HCT116 (cell line): Measurements from ENCODE around the gene DDX28. TPM values are rescaled to one million over a fixed set of nuclear protein-coding genes. Genes with fewer than 3 reads are reported as not detected.

Source experiments
- ATAC-seq: fragments of 200-7000 bp; cut with Tn5 transposase; 2 replicates; pipeline ENCODE4 v1.9.1; 2020; ENCODE audit warnings: mild to moderate bottlenecking, moderate library complexity
- BruUV-seq: library from RNA; stranded (reverse); fragments of 400-500 nt; replicated peaks from 2 replicates; lab custom pipeline; 2021; lab: Mats Ljungman, UMichigan
- CTCF ChIA-PET: fragments of 300-600 bp; sonication (Branson Sonifier 250); formaldehyde crosslinking; loops from one replicate; lab custom pipeline; 2021; ENCODE audit warnings: antibody characterized with exemption; lab: Charles Lee
- POLR2A ChIA-PET: fragments of 300-600, 350-600 bp; sonication (Branson Sonifier 250); formaldehyde crosslinking; loops from one replicate; lab custom pipeline; 2021; ENCODE audit warnings: antibody characterized with exemption; lab: Charles Lee
- RAD21 ChIA-PET, 2 experiments: fragments of 300-600 bp; sonication (Branson Sonifier 250); formaldehyde crosslinking; loops; one replicate each; lab custom pipeline; 2023; ENCODE audit warnings: low total read pairs in 2 of 2; ENCODE audit not compliant: uncharacterized antibody in 2 of 2, unreplicated experiment in 2 of 2, low non-redundant PET in 1 of 2; lab: Charles Lee
- DNase-seq: peaks from one replicate; pipeline ENCODE4 v3.0.0-alpha.2; 2010; ENCODE audit warnings: low read depth, low spot score
- H2AFZ ChIP-seq: fragments of 200-600 bp; shearing (Covaris generic), sonication (generic); 2 replicates; pipeline ENCODE4 v1.6.1; 2017; ENCODE audit warnings: low read depth, mixed run types, mixed read lengths, antibody characterized with exemption, low read length; ENCODE audit not compliant: poor library complexity, severe bottlenecking
- H3K27ac ChIP-seq: 2 replicates; pipeline ENCODE4 v1.5.1; 2012; ENCODE audit warnings: low read depth, low read length
- H3K27me3 ChIP-seq: fragments of 200-600 bp; sonication (generic); 2 replicates; pipeline ENCODE4 v1.6.1; 2016; ENCODE audit warnings: mixed run types, low read length, mixed read lengths; ENCODE audit not compliant: insufficient read depth
- H3K36me3 ChIP-seq, 2 experiments: fragments of 200-500 bp in 1 of 2; fragments of 200-600 bp in 1 of 2; sonication (Bioruptor generic) in 1 of 2; sonication (generic) in 1 of 2; 2 replicates each; pipeline versions ENCODE4 v1.5.1 to v1.6.1; 2014 to 2016; ENCODE audit warnings: low read length in 2 of 2, inconsistent platforms in 1 of 2, mixed read lengths in 1 of 2, mixed run types in 1 of 2; ENCODE audit not compliant: insufficient read depth in 2 of 2, control insufficient read depth in 1 of 2
- H3K4me1 ChIP-seq, 2 experiments: fragments of 200-600 bp in 1 of 2; sonication (generic) in 1 of 2; 2 replicates each; pipeline versions ENCODE4 v1.5.1 to v1.6.1; 2012 to 2017; ENCODE audit warnings: low read length in 2 of 2, inconsistent platforms in 1 of 2, mild to moderate bottlenecking in 1 of 2, mixed read lengths in 1 of 2, mixed run types in 1 of 2, moderate library complexity in 1 of 2; ENCODE audit not compliant: insufficient read depth in 2 of 2, control insufficient read depth in 1 of 2
- H3K4me2 ChIP-seq: fragments of 200-600 bp; sonication (generic); 2 replicates; pipeline ENCODE4 v1.6.1; 2017; ENCODE audit warnings: mixed run types, low read length, mixed read lengths
- H3K4me3 ChIP-seq, 2 experiments: fragments of 200-600 bp in 1 of 2; sonication (generic) in 1 of 2; replicated peaks in 1 of 2; 2 replicates each; pipeline ENCODE4 v1.5.1; 2011 to 2016; ENCODE audit warnings: low read length in 2 of 2, control low read depth in 1 of 2, low read depth in 1 of 2, mild to moderate bottlenecking in 1 of 2, mixed read lengths in 1 of 2, mixed run types in 1 of 2
- H3K79me2 ChIP-seq: fragments of 200-600 bp; sonication (generic); 2 replicates; pipeline ENCODE4 v1.6.1; 2017; ENCODE audit warnings: mild to moderate bottlenecking, mixed run types, low read length, moderate library complexity, mixed read lengths; ENCODE audit not compliant: insufficient read depth
- H3K9ac ChIP-seq: fragments of 200-600 bp; sonication (generic); 2 replicates; pipeline ENCODE4 v1.6.1; 2016; ENCODE audit warnings: low read length, mixed read lengths
- H3K9me2 ChIP-seq: fragments of 200-600 bp; sonication (generic), shearing (Covaris generic); 2 replicates; pipeline ENCODE4 v1.6.1; 2017; ENCODE audit warnings: mixed run types, mild to moderate bottlenecking, moderate library complexity; ENCODE audit not compliant: insufficient read depth
- H3K9me3 ChIP-seq, 2 experiments: fragments of 200-500 bp in 1 of 2; fragments of 200-600 bp in 1 of 2; sonication (Bioruptor generic) in 1 of 2; sonication (generic) in 1 of 2; 2 replicates each; pipeline ENCODE4 v1.6.1; 2014 to 2017; ENCODE audit warnings: low read length in 2 of 2, mixed read lengths in 2 of 2, inconsistent platforms in 1 of 2, low read depth in 1 of 2, mild to moderate bottlenecking in 1 of 2, mixed run types in 1 of 2, moderate library complexity in 1 of 2; ENCODE audit not compliant: control insufficient read depth in 1 of 2, insufficient read depth in 1 of 2
- H4K20me1 ChIP-seq: fragments of 200-600 bp; sonication (generic), shearing (Covaris generic); 2 replicates; pipeline ENCODE4 v1.6.1; 2017; ENCODE audit warnings: mixed run types, mild to moderate bottlenecking, moderate library complexity; ENCODE audit not compliant: insufficient read depth
- CBX3 ChIP-seq: IDR thresholded peaks from 2 replicates; pipeline ENCODE4 v1.6.1; 2012; ENCODE audit warnings: low read depth
- CEBPB ChIP-seq: IDR thresholded peaks from 2 replicates; pipeline ENCODE4 v1.6.1; 2012; ENCODE audit warnings: low read depth
- ELF1 ChIP-seq: IDR thresholded peaks from 2 replicates; pipeline ENCODE4 v1.6.1; 2012; ENCODE audit warnings: low read depth, borderline replicate concordance
- EZH2 ChIP-seq: fragments of 200-600 bp; sonication (generic); IDR thresholded peaks from 2 replicates; pipeline ENCODE4 v1.6.1; 2017; ENCODE audit warnings: antibody characterized with exemption, mixed run types
- EZH2phosphoT487 ChIP-seq: fragments of 200-600 bp; IDR thresholded peaks from 2 replicates; pipeline ENCODE4 v1.6.1; 2018; ENCODE audit warnings: antibody characterized with exemption, borderline replicate concordance
- JUND ChIP-seq: IDR thresholded peaks from 2 replicates; pipeline ENCODE4 v1.6.1; 2012
- MAX ChIP-seq: IDR thresholded peaks from 2 replicates; pipeline ENCODE4 v1.6.1; 2012
- POLR2A ChIP-seq: IDR thresholded peaks from 2 replicates; pipeline ENCODE4 v1.7.0; 2011; ENCODE audit warnings: borderline replicate concordance; ENCODE audit not compliant: insufficient read depth, insufficient read length; ENCODE audit errors: extremely low read depth
- POLR2AphosphoS5 ChIP-seq: IDR thresholded peaks from 2 replicates; pipeline ENCODE4 v1.6.1; 2011; ENCODE audit warnings: mild to moderate bottlenecking, low read depth, low read length, moderate library complexity
- RAD21 ChIP-seq: IDR thresholded peaks from 2 replicates; pipeline ENCODE4 v1.6.1; 2012; ENCODE audit warnings: low read depth, mild to moderate bottlenecking
- SIN3A ChIP-seq: IDR thresholded peaks from 2 replicates; pipeline ENCODE4 v1.6.1; 2012; ENCODE audit warnings: low read depth
- SP1 ChIP-seq: IDR thresholded peaks from 2 replicates; pipeline ENCODE4 v1.6.1; 2012; ENCODE audit warnings: low read depth
- SRF ChIP-seq: IDR thresholded peaks from 2 replicates; pipeline ENCODE4 v1.6.1; 2012; ENCODE audit warnings: low read depth
- TCF7L2 ChIP-seq: IDR thresholded peaks from 2 replicates; pipeline ENCODE4 v1.7.0; 2011; ENCODE audit warnings: borderline replicate concordance, inconsistent platforms; ENCODE audit not compliant: insufficient read depth, insufficient read length; ENCODE audit errors: extremely low read depth
- YY1 ChIP-seq: IDR thresholded peaks from 2 replicates; pipeline ENCODE4 v1.6.1; 2011; ENCODE audit warnings: low read length, low read depth, moderate library complexity, mild to moderate bottlenecking; ENCODE audit not compliant: insufficient replicate concordance; ENCODE audit errors: extremely low read depth
- ZBTB33 ChIP-seq: IDR thresholded peaks from 2 replicates; pipeline ENCODE4 v1.6.1; 2011; ENCODE audit warnings: mild to moderate bottlenecking, low read length, moderate library complexity; ENCODE audit not compliant: insufficient replicate concordance; ENCODE audit errors: extremely low read depth
- ZNF274 ChIP-seq: fragments of 200-500 bp; sonication (Bioruptor generic); IDR thresholded peaks from 2 replicates; pipeline ENCODE4 v1.6.1; 2014; ENCODE audit warnings: mild to moderate bottlenecking, low read depth, low read length, inconsistent platforms
- intact Hi-C: fragments of 100-400 bp; cut with micrococcal nuclease; formaldehyde crosslinking; loops from 2 replicates; pipeline ENCODE4 v1.10.0; 2022
- total RNA-seq: library from RNA; stranded (reverse); gene quantifications from one replicate; pipeline ENCODE4 v1.2.1, GENCODE V29; 2021; ENCODE audit not compliant: unreplicated experiment
- TF ChIP-seq, protein P1 (sequence below): IDR thresholded peaks from 2 replicates; pipeline ENCODE4 v1.6.1; 2012
- TF ChIP-seq, protein P2 (sequence below): IDR thresholded peaks from 2 replicates; pipeline ENCODE4 v1.6.1; 2012; ENCODE audit warnings: low read depth
- TF ChIP-seq, protein P3 (sequence below), 3 experiments: fragments of 200-600 bp in 1 of 3; sonication (generic) in 1 of 3; IDR thresholded peaks in 2 of 3; conservative IDR thresholded peaks in 1 of 3; 2 replicates each; pipeline ENCODE4 v1.5.1; 2012 to 2017; ENCODE audit warnings: low read depth in 2 of 3, low read length in 2 of 3, antibody characterized with exemption in 1 of 3, borderline replicate concordance in 1 of 3, control low read depth in 1 of 3, mild to moderate bottlenecking in 1 of 3, mixed read lengths in 1 of 3, mixed run types in 1 of 3, moderate library complexity in 1 of 3; ENCODE audit not compliant: insufficient read depth in 1 of 3

DDX28 gene
- total RNA-seq, 1 experiment from 2014 or later: 13.8 TPM

GRCh38 chr16:67992661-67993206 lies 30.3 kb downstream of the DDX28 start:
- ATAC-seq: peak; percentile 24
- no peaks in the 10 kb centered on the region for H3K9me2 ChIP-seq
- H3K4me2 ChIP-seq: peak overlapping the region; percentile 76
- RAD21 ChIA-PET: no interaction called here
- intact Hi-C loops: loop anchor here (1.0 kb wide), 3 partner anchors 48 to 237 kb away; no protein-coding TSS in a partner anchor
- peaks cover 5 to 20% of the 10 kb centered on the region in 2 experiments; a peak in 3 of 4 replicates for H3K4me1 ChIP-seq
- no peak overlapping the region for H3K9ac ChIP-seq
- no peaks in the 10 kb centered on the region for H3K9me3 ChIP-seq
- no peaks in the 10 kb centered on the region for H4K20me1 ChIP-seq
- H3K79me2 ChIP-seq: no peaks in the 10 kb centered on the region
- no peak for TF ChIP-seq CEBPB
- TF ChIP-seq POLR2AphosphoS5: no peak
- TF ChIP-seq, protein P1, sequence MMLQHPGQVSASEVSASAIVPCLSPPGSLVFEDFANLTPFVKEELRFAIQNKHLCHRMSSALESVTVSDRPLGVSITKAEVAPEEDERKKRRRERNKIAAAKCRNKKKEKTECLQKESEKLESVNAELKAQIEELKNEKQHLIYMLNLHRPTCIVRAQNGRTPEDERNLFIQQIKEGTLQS: no peak
- no peak for TF ChIP-seq RAD21
- TF ChIP-seq, protein P2, sequence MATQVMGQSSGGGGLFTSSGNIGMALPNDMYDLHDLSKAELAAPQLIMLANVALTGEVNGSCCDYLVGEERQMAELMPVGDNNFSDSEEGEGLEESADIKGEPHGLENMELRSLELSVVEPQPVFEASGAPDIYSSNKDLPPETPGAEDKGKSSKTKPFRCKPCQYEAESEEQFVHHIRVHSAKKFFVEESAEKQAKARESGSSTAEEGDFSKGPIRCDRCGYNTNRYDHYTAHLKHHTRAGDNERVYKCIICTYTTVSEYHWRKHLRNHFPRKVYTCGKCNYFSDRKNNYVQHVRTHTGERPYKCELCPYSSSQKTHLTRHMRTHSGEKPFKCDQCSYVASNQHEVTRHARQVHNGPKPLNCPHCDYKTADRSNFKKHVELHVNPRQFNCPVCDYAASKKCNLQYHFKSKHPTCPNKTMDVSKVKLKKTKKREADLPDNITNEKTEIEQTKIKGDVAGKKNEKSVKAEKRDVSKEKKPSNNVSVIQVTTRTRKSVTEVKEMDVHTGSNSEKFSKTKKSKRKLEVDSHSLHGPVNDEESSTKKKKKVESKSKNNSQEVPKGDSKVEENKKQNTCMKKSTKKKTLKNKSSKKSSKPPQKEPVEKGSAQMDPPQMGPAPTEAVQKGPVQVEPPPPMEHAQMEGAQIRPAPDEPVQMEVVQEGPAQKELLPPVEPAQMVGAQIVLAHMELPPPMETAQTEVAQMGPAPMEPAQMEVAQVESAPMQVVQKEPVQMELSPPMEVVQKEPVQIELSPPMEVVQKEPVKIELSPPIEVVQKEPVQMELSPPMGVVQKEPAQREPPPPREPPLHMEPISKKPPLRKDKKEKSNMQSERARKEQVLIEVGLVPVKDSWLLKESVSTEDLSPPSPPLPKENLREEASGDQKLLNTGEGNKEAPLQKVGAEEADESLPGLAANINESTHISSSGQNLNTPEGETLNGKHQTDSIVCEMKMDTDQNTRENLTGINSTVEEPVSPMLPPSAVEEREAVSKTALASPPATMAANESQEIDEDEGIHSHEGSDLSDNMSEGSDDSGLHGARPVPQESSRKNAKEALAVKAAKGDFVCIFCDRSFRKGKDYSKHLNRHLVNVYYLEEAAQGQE: no peak
- no peak for TF ChIP-seq TCF7L2
- TF ChIP-seq JUND: no peak
- TF ChIP-seq EZH2: no peak
- no peak for TF ChIP-seq ZNF274
- no peak for TF ChIP-seq SIN3A
- TF ChIP-seq SP1: no peak
- TF ChIP-seq SRF: no peak
- TF ChIP-seq MAX: no peak
- TF ChIP-seq ZBTB33: no peak
- no peak for TF ChIP-seq ELF1
- TF ChIP-seq, protein P3, sequence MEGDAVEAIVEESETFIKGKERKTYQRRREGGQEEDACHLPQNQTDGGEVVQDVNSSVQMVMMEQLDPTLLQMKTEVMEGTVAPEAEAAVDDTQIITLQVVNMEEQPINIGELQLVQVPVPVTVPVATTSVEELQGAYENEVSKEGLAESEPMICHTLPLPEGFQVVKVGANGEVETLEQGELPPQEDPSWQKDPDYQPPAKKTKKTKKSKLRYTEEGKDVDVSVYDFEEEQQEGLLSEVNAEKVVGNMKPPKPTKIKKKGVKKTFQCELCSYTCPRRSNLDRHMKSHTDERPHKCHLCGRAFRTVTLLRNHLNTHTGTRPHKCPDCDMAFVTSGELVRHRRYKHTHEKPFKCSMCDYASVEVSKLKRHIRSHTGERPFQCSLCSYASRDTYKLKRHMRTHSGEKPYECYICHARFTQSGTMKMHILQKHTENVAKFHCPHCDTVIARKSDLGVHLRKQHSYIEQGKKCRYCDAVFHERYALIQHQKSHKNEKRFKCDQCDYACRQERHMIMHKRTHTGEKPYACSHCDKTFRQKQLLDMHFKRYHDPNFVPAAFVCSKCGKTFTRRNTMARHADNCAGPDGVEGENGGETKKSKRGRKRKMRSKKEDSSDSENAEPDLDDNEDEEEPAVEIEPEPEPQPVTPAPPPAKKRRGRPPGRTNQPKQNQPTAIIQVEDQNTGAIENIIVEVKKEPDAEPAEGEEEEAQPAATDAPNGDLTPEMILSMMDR (IDR thresholded peaks at IDR 0.05 in 2 of 3, conservative IDR thresholded peaks at IDR 0.05 in 1 of 3; ENCODE audit: borderline replicate concordance in 1 of 3, insufficient read depth in 1 of 3, low read depth in 2 of 3, low read length in 2 of 3): no peak
- no peak for TF ChIP-seq CBX3
- no peak for TF ChIP-seq POLR2A
- TF ChIP-seq EZH2phosphoT487: no peak
- no peak for TF ChIP-seq YY1
- POLR2A ChIA-PET: no interaction called here
- no TSS peak for BruUV-seq
- H3K27ac ChIP-seq: no peak overlapping the region; the same call in 1 of the 2 replicates
- H3K27me3 ChIP-seq: no peaks in the 10 kb centered on the region
- DNase-seq: no peak
- CTCF ChIA-PET: no interaction called here
- H2AFZ ChIP-seq: no peak overlapping the region
- no peak overlapping the region for H3K4me3 ChIP-seq
- no peaks in the 10 kb centered on the region for H3K36me3 ChIP-seq
